Right cardiac atrium (tissue), 5 donors: ENCODE results near the gene ZNF536. TPM values are rescaled to one million over a fixed set of nuclear protein-coding genes. Genes with fewer than 3 reads are reported as not detected.
"Not testable (repeated sequence)": the region's sequence is repeated elsewhere in the genome, so short reads cannot be mapped to it uniquely, and the experiment has no call there.

ENCODE experiments used
- ATAC-seq, 2 donors: fragments of 200-7000 bp; cut with Tn5 transposase; one replicate each; pipeline versions ENCODE4 v1.8.0 to v1.9.1; 2020; ENCODE audit warnings: moderate library complexity in 2 of 2, mild to moderate bottlenecking in 1 of 2
- DNase-seq, 3 donors: peaks; one replicate each; pipeline ENCODE4 v3.0.0-alpha.2; 2020
- H3K27ac ChIP-seq: one replicate; pipeline ENCODE4 v1.5.1; 2013; ENCODE audit warnings: mild to moderate bottlenecking, low read length, control low read depth, moderate library complexity
- H3K27me3 ChIP-seq: one replicate; pipeline ENCODE4 v1.6.1; 2013; ENCODE audit not compliant: control insufficient read depth, insufficient read depth
- H3K4me1 ChIP-seq: one replicate; pipeline ENCODE4 v1.6.1; 2013; ENCODE audit warnings: low read length; ENCODE audit not compliant: control insufficient read depth, insufficient read depth
- H3K4me3 ChIP-seq: one replicate; pipeline ENCODE4 v1.5.1; 2013; ENCODE audit warnings: low read length, control low read depth
- H3K9me3 ChIP-seq: one replicate; pipeline ENCODE4 v1.6.1; 2013; ENCODE audit warnings: low read length; ENCODE audit not compliant: control insufficient read depth
- WGBS: extraction: QIAGEN DNeasy Blood & Tissue Kit; methylation state at CpG from one replicate; pipeline ENCODE4 v1.1.7; 2013; 5-methylcytosine and 5-hydroxymethylcytosine counted together
- intact Hi-C, 4 donors: fragments of 100-400 bp; cut with DNase I; formaldehyde crosslinking; loops; one replicate each; pipeline versions ENCODE4 v1.11.0 to v1.14.0; 2022 to 2023
- polyA plus RNA-seq: library from polyadenylated mRNA; stranded (reverse); fragments of 200-250 nt; gene quantifications from one replicate; pipeline ENCODE4 v1.2.3, GENCODE V29; 2013
- total RNA-seq, 4 donors: library from RNA; stranded (reverse); fragmentation: NEBNext Ultra II Directional; extraction: Animal tissue kit (Norgen Biotek cat#: 25700); gene quantifications; one replicate each; pipeline ENCODE4 v1.2.1, GENCODE V29; 2021
- donor health status: healthy with polysubstance abuse.
- donor health status: DM: no; HTN: yes; CAD: no.
- donor health status: DM: no; HTN: no; CAD: no.
- donor health status: DM: no; HTN: yes; CAD: no; lungs with severe emphysema.
- donor health status: DM: yes; HTN: yes; CAD: no.

The ZNF536 gene
- total and polyA plus RNA-seq, 5 donors, result 2.5 to 6.5 (median 4.2) TPM

GRCh38 chr19:30492586-30493270 is 120.5 kb downstream of the ZNF536 start:
- 29% methylated on average over 11 of the region's 11 CpGs for WGBS
- peaks cover 3% of the 10 kb centered on the region for H3K4me1 ChIP-seq
- H3K27ac ChIP-seq, result no peak overlapping the region
- no peaks in the 10 kb centered on the region for H3K9me3 ChIP-seq
- intact Hi-C loops, result no loop called here
- H3K4me3 ChIP-seq, result no peak overlapping the region
- ATAC-seq (no peak), DNase-seq (no peak)
- no peaks in the 10 kb centered on the region for H3K27me3 ChIP-seq

DNA sequence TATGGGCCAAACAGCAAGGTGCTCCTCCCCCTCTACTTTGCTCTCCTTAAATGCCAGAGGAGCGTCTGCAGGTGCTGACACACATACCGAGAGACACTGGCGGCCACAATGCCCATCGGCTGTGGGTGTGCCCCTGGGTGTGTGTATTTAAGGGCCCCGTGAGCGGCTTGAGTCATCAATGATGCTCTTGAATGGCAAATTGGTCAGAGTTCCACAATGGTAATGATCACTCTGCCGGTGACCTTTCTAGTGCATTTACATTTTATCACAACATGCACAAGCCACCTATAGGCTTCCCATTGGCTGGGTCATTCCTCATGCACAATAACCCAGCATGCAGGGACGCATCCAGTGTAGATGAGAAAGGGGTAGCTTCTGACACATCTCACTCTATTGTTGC is 124.8 kb downstream of the ZNF536 start:
- H3K27ac ChIP-seq, result no peak overlapping the region
- H3K9me3 ChIP-seq, result no peaks in the 10 kb centered on the region
- H3K4me1 ChIP-seq, result no peaks in the 10 kb centered on the region
- no peak overlapping the region for H3K4me3 ChIP-seq
- 80% methylated on average over 8 of the region's 8 CpGs for WGBS
- ATAC-seq (no peak), DNase-seq (no peak)
- intact Hi-C loops, result no loop called here
- H3K27me3 ChIP-seq, result no peaks in the 10 kb centered on the region

DNA sequence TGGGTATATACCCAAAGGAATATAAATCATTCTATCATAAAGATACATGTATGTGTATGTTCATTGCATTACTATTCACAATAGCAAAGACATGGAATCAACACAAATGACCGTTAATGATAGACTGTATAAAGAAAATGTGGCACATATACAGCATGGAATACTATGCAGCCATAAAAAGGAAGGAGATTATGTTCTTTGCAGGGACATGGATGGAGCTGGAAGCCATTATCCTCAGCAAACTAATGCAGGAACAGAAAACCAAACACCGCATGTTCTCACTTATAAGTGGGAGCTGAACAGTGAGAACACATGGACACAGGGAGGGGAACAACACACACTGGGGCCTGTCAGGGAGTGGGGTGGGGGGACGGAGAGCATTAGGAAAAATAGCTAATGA is 125.9 kb downstream of the ZNF536 start:
- H3K4me1 ChIP-seq, ATAC-seq, H3K4me3 ChIP-seq, H3K9me3 ChIP-seq, H3K27ac ChIP-seq, DNase-seq, H3K27me3 ChIP-seq, intact Hi-C loops: not testable (repeated sequence)
- WGBS, result 85% methylated on average over 3 of the region's 3 CpGs

DNA sequence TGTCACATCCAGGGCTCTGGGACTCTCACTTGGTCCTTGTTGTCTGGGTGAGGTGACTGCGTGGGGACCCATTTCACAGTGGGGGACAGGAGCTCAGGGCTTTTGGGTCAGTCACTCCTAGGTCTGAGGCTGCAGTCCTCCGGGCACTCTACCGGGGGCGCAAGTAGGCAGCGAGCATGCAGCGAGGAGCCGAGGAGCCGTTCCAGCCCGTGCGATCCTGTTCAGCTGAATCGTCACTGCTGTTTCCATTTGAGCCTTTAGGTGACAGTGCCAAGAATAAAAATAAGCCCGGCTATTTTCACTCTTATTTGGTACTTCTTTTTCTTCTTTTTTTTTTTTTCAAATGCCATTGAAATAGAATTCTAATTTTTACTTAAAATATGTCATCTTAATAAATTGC is 126.5 kb downstream of the ZNF536 start:
- Histone ChIP-seq H3K9me3 (no peaks in the 10 kb centered on the region), H3K4me3 (no peak overlapping the region), H3K27me3 (no peaks in the 10 kb centered on the region), H3K4me1 (no peaks in the 10 kb centered on the region), H3K27ac (no peak overlapping the region)
- DNase-seq (peak in 1 of 3 donors; percentile 60), ATAC-seq (no peak)
- 17% methylated on average over 12 of the region's 12 CpGs for WGBS
- intact Hi-C loops, result no loop called here

DNA sequence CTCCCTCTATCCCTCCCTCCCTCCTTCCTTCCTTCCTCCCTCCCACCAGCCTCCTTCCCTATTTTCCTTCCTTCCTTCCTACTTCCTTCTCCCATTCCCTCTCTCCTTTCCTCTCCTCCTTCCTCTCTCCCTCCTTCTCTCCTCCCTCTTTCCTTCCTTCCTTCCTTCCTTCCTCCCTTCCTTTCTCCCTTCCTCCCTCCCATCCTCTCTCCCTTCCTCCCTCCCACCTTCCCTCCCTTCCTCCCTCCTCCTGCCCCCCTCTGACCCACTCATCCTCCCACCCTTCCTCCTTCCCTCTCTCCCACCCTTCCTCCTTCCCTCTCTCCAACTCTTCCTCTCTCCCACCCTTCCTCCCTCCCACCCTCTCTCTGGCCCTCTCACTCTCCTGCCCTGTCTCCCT is 132.1 kb downstream of the ZNF536 start:
- no peaks in the 10 kb centered on the region for H3K4me1 ChIP-seq
- ATAC-seq, result no peak
- no peaks in the 10 kb centered on the region for H3K9me3 ChIP-seq
- no peak overlapping the region for H3K27ac ChIP-seq
- intact Hi-C loops, result no loop called here
- no peaks in the 10 kb centered on the region for H3K27me3 ChIP-seq
- no peak overlapping the region for H3K4me3 ChIP-seq
- DNase-seq, result no peak

DNA sequence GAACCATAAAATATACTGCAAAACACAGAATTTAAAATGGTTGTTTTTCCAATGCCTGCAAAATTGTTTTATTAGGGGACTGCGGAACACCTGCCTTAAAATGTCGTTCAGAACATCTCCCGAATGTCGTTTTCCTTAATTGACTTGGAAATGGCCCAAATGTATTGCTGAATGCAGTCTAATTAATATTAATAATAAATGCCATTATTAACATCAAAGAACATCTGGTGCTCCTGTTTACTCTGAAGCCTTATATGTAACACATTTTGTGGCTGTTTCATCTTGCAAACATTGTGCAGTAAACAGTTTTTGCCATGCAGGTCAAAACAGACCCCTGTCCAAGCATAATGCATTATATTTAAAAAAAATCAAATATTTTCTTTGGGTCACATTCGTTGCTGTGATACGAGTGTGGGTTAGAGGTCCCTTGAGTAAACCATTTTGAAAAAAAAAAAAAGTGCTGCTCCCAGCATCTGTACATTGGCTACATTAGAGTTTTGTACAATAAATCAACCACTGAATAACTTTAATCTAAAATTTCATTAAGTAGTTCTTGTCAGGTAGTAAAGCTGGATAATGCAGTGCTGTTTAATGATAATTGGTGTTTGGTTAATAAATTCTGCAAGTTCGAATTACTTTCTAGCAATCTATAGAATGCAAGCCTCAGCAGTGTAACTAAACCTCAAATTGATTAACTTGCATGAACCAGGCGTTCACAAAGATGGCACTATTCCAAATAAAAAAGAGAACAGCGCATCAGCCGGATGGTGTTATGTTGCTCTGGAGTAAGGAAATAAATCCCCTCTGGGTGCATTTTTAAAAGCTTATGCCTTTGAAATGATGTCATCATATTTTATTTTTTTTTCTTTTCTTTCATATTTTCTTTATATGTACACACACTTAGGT is 140.2 kb downstream of the ZNF536 start:
- Histone ChIP-seq H3K27me3 (no peaks in the 10 kb centered on the region), H3K4me3 (no peak overlapping the region), H3K9me3 (no peaks in the 10 kb centered on the region), H3K4me1 (no peaks in the 10 kb centered on the region), H3K27ac (no peak overlapping the region)
- ATAC-seq, result no peak
- WGBS, result 45% methylated on average over 10 of the region's 10 CpGs
- no peak for DNase-seq
- intact Hi-C loops, result no loop called here

DNA sequence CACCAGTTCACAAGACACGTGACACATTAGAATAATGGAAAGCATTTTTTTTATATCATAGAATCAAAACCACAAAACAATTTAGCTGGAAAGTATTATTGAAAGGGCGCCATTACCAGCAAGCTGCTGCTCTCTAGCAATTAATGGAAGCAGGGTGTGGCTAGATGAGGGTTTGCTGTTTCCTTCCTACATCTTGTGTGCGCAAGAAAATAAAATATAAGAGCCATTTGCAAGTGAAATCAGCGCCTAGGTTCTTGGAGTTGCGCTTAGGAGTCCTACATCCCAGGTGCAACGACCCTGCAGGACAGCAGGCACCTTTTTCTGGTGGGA is 140.9 kb downstream of the ZNF536 start:
- no peak for DNase-seq
- H3K27ac ChIP-seq, result no peak overlapping the region
- H3K4me3 ChIP-seq, result no peak overlapping the region
- intact Hi-C loops, result no loop called here
- no peaks in the 10 kb centered on the region for H3K4me1 ChIP-seq
- ATAC-seq, result no peak
- H3K9me3 ChIP-seq, result no peaks in the 10 kb centered on the region
- 71% methylated on average over 6 of the region's 6 CpGs for WGBS
- no peaks in the 10 kb centered on the region for H3K27me3 ChIP-seq

DNA sequence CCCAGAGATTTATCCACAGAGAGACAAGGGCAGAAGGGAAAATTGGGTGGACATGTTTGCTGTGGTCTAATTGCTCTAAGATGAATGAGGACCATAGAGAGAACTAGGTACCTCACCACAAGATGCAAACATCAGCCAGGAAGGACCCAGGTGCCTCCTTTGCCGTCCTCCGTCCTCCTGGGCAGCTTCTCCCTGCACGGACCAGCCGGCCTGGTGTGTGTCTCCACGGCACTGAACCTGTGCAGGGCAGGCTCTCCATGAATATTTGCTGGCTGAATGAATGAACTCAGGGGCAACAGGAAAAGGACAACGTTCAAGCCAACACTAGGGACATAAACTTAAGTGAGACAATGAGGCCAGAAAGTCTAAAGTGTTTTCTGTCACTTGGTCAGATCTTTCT is 143.9 kb downstream of the ZNF536 start:
- intact Hi-C loops, result no loop called here
- Histone ChIP-seq H3K27me3 (no peaks in the 10 kb centered on the region), H3K9me3 (no peaks in the 10 kb centered on the region), H3K27ac (no peak overlapping the region), H3K4me1 (no peaks in the 10 kb centered on the region), H3K4me3 (no peak overlapping the region)
- no peak for ATAC-seq
- no peak for DNase-seq
- 88% methylated on average over 6 of the region's 6 CpGs for WGBS

GRCh38 chr19:30516531-30516930 is 144.3 kb downstream of the ZNF536 start:
- 89% methylated on average over 17 of the region's 17 CpGs for WGBS
- intact Hi-C loops, result no loop called here
- Histone ChIP-seq H3K27ac (no peak overlapping the region), H3K4me1 (no peaks in the 10 kb centered on the region), H3K27me3 (no peaks in the 10 kb centered on the region), H3K9me3 (no peaks in the 10 kb centered on the region), H3K4me3 (no peak overlapping the region)
- DNase-seq, result no peak
- ATAC-seq, result no peak

DNA sequence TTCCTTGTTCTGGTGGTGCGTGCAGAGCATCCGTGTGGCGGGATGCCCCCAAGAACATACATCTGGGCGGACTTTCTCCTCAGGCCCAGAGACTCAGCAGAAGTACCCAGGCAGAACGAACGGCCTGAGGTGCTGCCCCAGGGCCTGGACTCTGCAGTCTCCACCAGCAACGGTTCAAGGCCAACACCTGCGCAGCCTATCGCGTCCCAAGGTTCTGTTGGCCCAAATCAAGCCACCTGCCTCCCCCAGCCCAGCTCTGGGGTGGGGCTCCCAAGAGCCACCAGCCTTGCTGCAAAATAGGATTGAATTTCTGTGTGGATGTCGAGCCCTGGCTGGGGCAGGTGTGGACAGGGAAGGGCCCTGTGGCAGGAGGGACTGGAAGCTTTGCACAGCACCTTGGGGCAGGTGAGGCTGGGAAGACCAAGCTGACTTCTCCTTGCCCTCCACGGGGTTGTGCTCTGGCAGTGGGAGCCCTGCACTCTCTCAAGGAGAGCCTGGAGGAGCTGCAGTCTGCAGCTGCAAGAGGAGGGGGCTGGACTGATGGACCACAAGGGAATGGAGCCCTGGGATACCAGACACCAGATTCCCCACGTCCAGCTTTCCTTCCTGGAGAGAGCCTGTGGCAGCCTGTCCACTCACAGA is 146.9 kb downstream of the ZNF536 start:
- Histone ChIP-seq H3K9me3 (no peaks in the 10 kb centered on the region), H3K27ac (no peak overlapping the region), H3K27me3 (no peaks in the 10 kb centered on the region), H3K4me3 (no peak overlapping the region), H3K4me1 (no peaks in the 10 kb centered on the region)
- WGBS, result 83% methylated on average over 13 of the region's 13 CpGs
- ATAC-seq (peak in 1 of 2 donors; percentile 20), DNase-seq (no peak)
- intact Hi-C loops, result no loop called here

- no peak overlapping the region for H3K4me3 ChIP-seq
- DNase-seq (no peak), ATAC-seq (no peak)
- H3K27ac ChIP-seq, result no peak overlapping the region
- 89% methylated on average over 3 of the region's 3 CpGs for WGBS
- intact Hi-C loops, result no loop called here
- H3K9me3 ChIP-seq, result no peaks in the 10 kb centered on the region
- no peaks in the 10 kb centered on the region for H3K4me1 ChIP-seq
- H3K27me3 ChIP-seq, result no peaks in the 10 kb centered on the region
Measured at GRCh38 chr19:30519607-30520205, 147.5 kb downstream of the ZNF536 start.
